Pancreas (tissue), 10 donors: ENCODE measurements around the gene KCNK15. TPM values are rescaled to one million over a fixed set of nuclear protein-coding genes. Genes with fewer than 3 reads are reported as not detected.

Experiments used
- ATAC-seq, 4 donors: fragments of 200-7000 bp; cut with Tn5 transposase; one replicate each; pipeline versions ENCODE4 v1.8.0 to v1.9.1; 2020; ENCODE audit warnings: mild to moderate bottlenecking in 4 of 4, moderate library complexity in 4 of 4
- DNase-seq, 6 donors: peaks; one replicate each; pipeline ENCODE4 v3.0.0-alpha.2; 2020
- FAIRE-seq: peaks from 2 replicates; lab custom pipeline; 2012; peaks lifted over from hg19 to GRCh38; lab: Jason Lieb, UNC
- H3K27ac ChIP-seq, 4 donors: fragments of 200-600 bp; sonication (generic); 1 replicate in 3 of 4; 2 replicates in 1 of 4; pipeline versions ENCODE4 v1.5.0 to v1.8.0; 2020
- H3K27me3 ChIP-seq, 4 donors: fragments of 200-600 bp; one replicate each; pipeline ENCODE4 v1.8.0; 2021
- H3K36me3 ChIP-seq, 3 donors: fragments of 200-600 bp; sonication (generic) in 1 of 3; one replicate each; pipeline versions ENCODE4 v1.5.0 to v1.8.0; 2020 to 2021
- H3K4me1 ChIP-seq, 3 donors: fragments of 200-600 bp; one replicate each; pipeline ENCODE4 v1.8.0; 2021
- H3K4me3 ChIP-seq, 4 donors: fragments of 200-600 bp; sonication (generic) in 2 of 4; one replicate each; pipeline versions ENCODE4 v1.5.0 to v1.8.0; 2020 to 2021
- H3K9me3 ChIP-seq, 4 donors: fragments of 200-600 bp; one replicate each; pipeline ENCODE4 v1.8.0; 2021
- CTCF ChIP-seq, 4 donors: fragments of 200-600 bp; sonication (generic) in 3 of 4; IDR thresholded peaks; one replicate each; pipeline versions ENCODE4 v1.5.0 to v1.8.0; 2021; ENCODE audit warnings: antibody characterized with exemption in 4 of 4
- WGBS, 2 donors: extraction: QIAGEN DNeasy Blood & Tissue Kit; methylation state at CpG; one replicate each; pipeline ENCODE4 v1.1.7; 2013; 5-methylcytosine and 5-hydroxymethylcytosine counted together
- intact Hi-C, 3 donors: fragments of 100-400 bp; cut with DNase I; formaldehyde crosslinking; loops; one replicate each; pipeline versions ENCODE4 v1.11.1 to v1.14.2; 2022
- polyA plus RNA-seq, 2 donors: library from polyadenylated mRNA; stranded (reverse); fragments of 200-250 nt; gene quantifications; one replicate each; pipeline ENCODE4 v1.2.3, GENCODE V29; 2013
- total RNA-seq, 6 donors: library from RNA; stranded (reverse); fragmentation: NEBNext Ultra II Directional in 4 of 6; extraction: Animal tissue kit (Norgen Biotek cat#: 25700) in 4 of 6; gene quantifications; one replicate each; pipeline versions ENCODE4 v1.2.1 to v1.2.4, GENCODE V29; 2021 to 2023
- donor health status: healthy with polysubstance abuse.
- donor health status: DM: no; HTN: no; CAD: no; lungs with moderate emphysema.
- donor health status: DM: no; HTN: no; CAD: no.
- donor health status: control.
- donor health status: control.
- donor health status: Bipolar disorder and iron deficiency.
- donor health status: DM: yes; HTN: yes; CAD: no.
- donor health status: DM: no; HTN: no; CAD: no.
- donor health status: DM: no; HTN: no; CAD: no.
- donor health status: DM: yes; HTN: yes; CAD: no.

Gene KCNK15
- total and polyA plus RNA-seq, 8 donors: 0.42 to 2.5 (median 1.0) TPM

GRCh38 chr20:44727651-44728050 lies 18.0 kb upstream of the KCNK15 start:
- 86 to 87% methylated on average over 2 of the region's 2 CpGs for WGBS, 2 donors
- no peaks in the 10 kb centered on the region for H3K9me3 ChIP-seq
- FAIRE-seq (no peak), DNase-seq (no peak), ATAC-seq (no peak)
- H3K4me3 ChIP-seq: no peak overlapping the region
- TF ChIP-seq CTCF (IDR thresholded peaks at IDR 0.05): no peak
- intact Hi-C loops: loop anchor here in 1 of 3 donors (5.0 kb wide), 1 partner anchor 40 kb away; no protein-coding TSS in a partner anchor
- H3K27me3 ChIP-seq: no peaks in the 10 kb centered on the region
- H3K4me1 ChIP-seq: no peaks in the 10 kb centered on the region
- H3K27ac ChIP-seq: no peak overlapping the region
- H3K36me3 ChIP-seq: no peaks in the 10 kb centered on the region

GRCh38 chr20:44728801-44729443 lies 16.7 kb upstream of the KCNK15 start:
- no peak overlapping the region for H3K4me3 ChIP-seq
- H3K27ac ChIP-seq: no peak overlapping the region
- no peaks in the 10 kb centered on the region for H3K36me3 ChIP-seq
- peak; percentile 76 to 87 (median 85) for ATAC-seq
- no peaks in the 10 kb centered on the region for H3K9me3 ChIP-seq
- FAIRE-seq: no peak
- no peaks in the 10 kb centered on the region for H3K27me3 ChIP-seq
- WGBS, 2 donors: 26 to 28% methylated on average over 9 of the region's 9 CpGs
- TF ChIP-seq CTCF (IDR thresholded peaks at IDR 0.05): no peak
- H3K4me1 ChIP-seq: no peaks in the 10 kb centered on the region
- DNase-seq: peak in 3 of 6 donors; percentile 36 to 74 (median 55)
- intact Hi-C loops: loop anchor here in 1 of 3 donors (5.0 kb wide), 1 partner anchor 42 kb away; no protein-coding TSS in a partner anchor

- Histone ChIP-seq H3K27ac (no peak overlapping the region), H3K27me3 (no peaks in the 10 kb centered on the region), H3K36me3 (no peaks in the 10 kb centered on the region), H3K9me3 (no peaks in the 10 kb centered on the region), H3K4me1 (no peaks in the 10 kb centered on the region), H3K4me3 (no peak overlapping the region)
- DNase-seq: no peak
- intact Hi-C loops: loop anchor here in 1 of 3 donors (5.0 kb wide), 1 partner anchor 43 kb away; no protein-coding TSS in a partner anchor
- TF ChIP-seq CTCF (IDR thresholded peaks at IDR 0.05): no peak
- no peak for ATAC-seq
- FAIRE-seq: no peak
- WGBS, 2 donors: 87 to 89% methylated on average over 2 of the region's 2 CpGs
Measured at GRCh38 chr20:44730441-44730840, 15.2 kb upstream of the KCNK15 start.

GRCh38 chr20:44731657-44732056 lies 14.0 kb upstream of the KCNK15 start:
- H3K27me3 ChIP-seq: no peaks in the 10 kb centered on the region
- H3K4me1 ChIP-seq: no peaks in the 10 kb centered on the region
- FAIRE-seq (no peak), DNase-seq (no peak), ATAC-seq (no peak)
- no peak overlapping the region for H3K27ac ChIP-seq
- intact Hi-C loops: loop anchor here in 1 of 3 donors (5.0 kb wide), 1 partner anchor 44 kb away; no protein-coding TSS in a partner anchor
- no peak overlapping the region for H3K4me3 ChIP-seq
- 70 to 71% methylated on average over 8 of the region's 8 CpGs for WGBS, 2 donors
- no peaks in the 10 kb centered on the region for H3K36me3 ChIP-seq
- TF ChIP-seq CTCF (IDR thresholded peaks at IDR 0.05): no peak
- no peaks in the 10 kb centered on the region for H3K9me3 ChIP-seq

- TF ChIP-seq CTCF (IDR thresholded peaks at IDR 0.05): no peak
- Histone ChIP-seq H3K27me3 (no peaks in the 10 kb centered on the region), H3K36me3 (no peaks in the 10 kb centered on the region), H3K9me3 (no peaks in the 10 kb centered on the region), H3K4me3 (no peak overlapping the region), H3K27ac (no peak overlapping the region), H3K4me1 (no peaks in the 10 kb centered on the region)
- no peak for ATAC-seq
- intact Hi-C loops: loop anchor here in 1 of 3 donors (5.0 kb wide), 1 partner anchor 45 kb away; no protein-coding TSS in a partner anchor
- no peak for FAIRE-seq
- DNase-seq: no peak
- WGBS, 2 donors: 42 to 50% methylated on average over 6 of the region's 6 CpGs
Measured at GRCh38 chr20:44732327-44732726, 13.3 kb upstream of the KCNK15 start.
